ENCODE measurements around the gene ZGPAT. TPM values are rescaled to one million over a fixed set of nuclear protein-coding genes. Genes with fewer than 3 reads are reported as not detected.

Gene ZGPAT
- total and polyA plus RNA-seq, 2 of the 8 experiments (the other 6 are each of a cell fraction or from before 2014, with no cell fraction given) = 14.5 to 21.4 TPM

GRCh38 chr20:63765902-63766301, 58.1 kb downstream of the ZGPAT start:
- Histone ChIP-seq H3K36me3 (ENCODE audit: control insufficient read depth in 2 of 4, insufficient read depth in 4 of 4, low read length in 3 of 4) (peaks cover 0 to 4% (median 1%) of the 10 kb centered on the region in 4 experiments; a peak in 2 of 8 replicates), H2AFZ (ENCODE audit: low read length) (no peak overlapping the region), H3K27me3 (replicated peaks in 1 of 4; ENCODE audit: control insufficient read depth in 3 of 4, extremely low read depth in 1 of 4, insufficient read depth in 3 of 4, low read length in 3 of 4) (no peaks in the 10 kb centered on the region), H2BK20ac (ENCODE audit: low read length) (no peak overlapping the region), H3K4me1 (replicated peaks in 1 of 4; ENCODE audit: control insufficient read depth in 3 of 4, insufficient read depth in 4 of 4, low read length in 3 of 4) (no peaks in the 10 kb centered on the region), H3K79me2 (ENCODE audit: control insufficient read depth in 1 of 2, insufficient read depth in 2 of 2, low read length in 2 of 2) (no peaks in the 10 kb centered on the region), H3K4ac (replicated peaks; ENCODE audit: insufficient read length, low read depth, low read length) (no peak overlapping the region), H3K4me3 (ENCODE audit: extremely low read depth in 1 of 4, insufficient read depth in 2 of 4, low read depth in 3 of 4, low read length in 4 of 4) (no peak overlapping the region), H3K18ac (ENCODE audit: extremely low read depth, low read length) (no peak overlapping the region), H3K4me2 (ENCODE audit: insufficient read depth in 1 of 2, low read depth in 2 of 2, low read length in 2 of 2) (no peak overlapping the region), H4K5ac (ENCODE audit: insufficient read length, low read depth, low read length) (no peak overlapping the region), H2AK5ac (ENCODE audit: low read depth, low read length) (no peak overlapping the region), H3K23me2 (ENCODE audit: low read depth, low read length) (no peaks in the 10 kb centered on the region; the same call in 1 of the 2 replicates), H2BK5ac (ENCODE audit: low read depth, low read length) (no peak overlapping the region), H3K27ac (ENCODE audit: low read depth, low read length) (no peak overlapping the region), H2BK12ac (ENCODE audit: low read depth, low read length) (no peak overlapping the region), H2BK15ac (ENCODE audit: low read length) (no peak overlapping the region), H4K91ac (replicated peaks; ENCODE audit: insufficient read length, low read length) (no peak overlapping the region), H3K79me1 (ENCODE audit: low read depth, low read length) (no peaks in the 10 kb centered on the region; the same call in 1 of the 2 replicates), H2BK120ac (replicated peaks; ENCODE audit: low read depth, low read length) (no peak overlapping the region), H4K20me1 (replicated peaks in 1 of 2; ENCODE audit: control insufficient read depth in 1 of 2, insufficient read depth in 2 of 2, low read length in 2 of 2) (peaks cover 0 to 2% of the 10 kb centered on the region in 2 experiments), H3K23ac (ENCODE audit: insufficient read length) (no peak overlapping the region), H3K9ac (replicated peaks in 1 of 4; ENCODE audit: extremely low read depth in 1 of 4, low read depth in 3 of 4, low read length in 3 of 4) (no peak overlapping the region), H4K8ac (ENCODE audit: extremely low read depth, insufficient read depth, low read length) (no peak overlapping the region), H3K14ac (ENCODE audit: insufficient read length) (no peak overlapping the region), H3K9me3 (ENCODE audit: insufficient read depth in 2 of 2, low read depth in 1 of 2, low read length in 1 of 2) (no peaks in the 10 kb centered on the region), H3K56ac (replicated peaks; ENCODE audit: insufficient read length, low read depth, low read length) (no peak overlapping the region)
- ChIA-PET POLR2A (ENCODE audit: partially characterized antibody) (interaction anchor here (0.6 kb wide), 1 partner anchor 240 kb away, joined by 3 read pairs; no protein-coding TSS in a partner anchor), CTCF (ENCODE audit: partially characterized antibody) (interaction anchor here (0.9 to 4.5 kb wide), 3 partner anchors 10 to 20 kb away, joined by 3 to 29 read pairs (median 3); no protein-coding TSS in a partner anchor)
- FAIRE-seq (no peak), DNase-seq (ENCODE audit: low read depth in 1 of 2, low spot score in 2 of 2) (no peak)
- 95% methylated on average over 5 of the region's 7 CpGs; no CpG with 5 or more reads in 1 of the 2 experiments for WGBS, 2 experiments (ENCODE audit: extremely low coverage in 1 of 2, insufficient coverage in 1 of 2, insufficient read length in 1 of 2, insufficient replicate concordance in 2 of 2, low coverage in 1 of 2, low lambda C conversion rate in 2 of 2, missing lambda C conversion rate in 1 of 2)
- TF ChIP-seq TBP (IDR thresholded peaks at IDR 0.05; ENCODE audit: low read depth, low read length) (no peak), GABPA (IDR thresholded peaks at IDR 0.05; ENCODE audit: borderline replicate concordance, insufficient read depth, low read length) (no peak), GTF2F1 (IDR thresholded peaks at IDR 0.05; ENCODE audit: borderline replicate concordance, low read depth, low read length) (no peak), MAFK (IDR thresholded peaks at IDR 0.05; ENCODE audit: low read depth, low read length) (no peak), HDAC6 (IDR thresholded peaks at IDR 0.05; ENCODE audit: low read depth, low read length) (no peak), CEBPB (IDR thresholded peaks at IDR 0.05; ENCODE audit: low read depth, low read length) (no peak), EZH2 (IDR thresholded peaks at IDR 0.05; ENCODE audit: low read depth, low read length, severe bottlenecking) (no peak)

All from H1 (cell line).